ENCODE results near the gene BEAN1.

DNA sequence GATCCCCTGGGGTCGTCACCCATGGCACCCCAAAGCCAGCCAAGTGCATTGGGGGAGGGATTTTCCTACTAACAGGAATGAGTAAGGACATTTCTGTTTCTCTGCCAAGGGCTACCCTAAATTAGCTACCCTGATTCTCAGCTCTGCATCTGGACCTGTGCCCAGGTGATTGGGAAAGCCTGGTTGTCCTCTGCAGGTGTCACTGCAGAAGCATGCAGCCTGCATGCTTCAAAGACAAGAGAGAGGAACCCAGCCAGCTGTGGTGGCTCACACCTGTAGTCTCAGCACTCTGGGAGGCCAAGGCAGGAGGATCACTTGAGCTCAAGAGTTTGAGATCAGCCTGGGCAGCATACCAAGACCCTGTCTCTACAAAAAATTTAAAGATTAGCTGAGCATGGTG, 19.6 kb downstream of the BEAN1 start:
- TF ChIP-seq, protein P1, sequence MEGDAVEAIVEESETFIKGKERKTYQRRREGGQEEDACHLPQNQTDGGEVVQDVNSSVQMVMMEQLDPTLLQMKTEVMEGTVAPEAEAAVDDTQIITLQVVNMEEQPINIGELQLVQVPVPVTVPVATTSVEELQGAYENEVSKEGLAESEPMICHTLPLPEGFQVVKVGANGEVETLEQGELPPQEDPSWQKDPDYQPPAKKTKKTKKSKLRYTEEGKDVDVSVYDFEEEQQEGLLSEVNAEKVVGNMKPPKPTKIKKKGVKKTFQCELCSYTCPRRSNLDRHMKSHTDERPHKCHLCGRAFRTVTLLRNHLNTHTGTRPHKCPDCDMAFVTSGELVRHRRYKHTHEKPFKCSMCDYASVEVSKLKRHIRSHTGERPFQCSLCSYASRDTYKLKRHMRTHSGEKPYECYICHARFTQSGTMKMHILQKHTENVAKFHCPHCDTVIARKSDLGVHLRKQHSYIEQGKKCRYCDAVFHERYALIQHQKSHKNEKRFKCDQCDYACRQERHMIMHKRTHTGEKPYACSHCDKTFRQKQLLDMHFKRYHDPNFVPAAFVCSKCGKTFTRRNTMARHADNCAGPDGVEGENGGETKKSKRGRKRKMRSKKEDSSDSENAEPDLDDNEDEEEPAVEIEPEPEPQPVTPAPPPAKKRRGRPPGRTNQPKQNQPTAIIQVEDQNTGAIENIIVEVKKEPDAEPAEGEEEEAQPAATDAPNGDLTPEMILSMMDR (IDR thresholded peaks at IDR 0.05; ENCODE audit: insufficient read depth, low read length) = no peak
- no peak for TF ChIP-seq POLR2AphosphoS5 (IDR thresholded peaks at IDR 0.05; ENCODE audit: low read depth)
- TF ChIP-seq SPI1 (IDR thresholded peaks at IDR 0.05; ENCODE audit: borderline replicate concordance, low read depth) = no peak
- TF ChIP-seq, protein P2, sequence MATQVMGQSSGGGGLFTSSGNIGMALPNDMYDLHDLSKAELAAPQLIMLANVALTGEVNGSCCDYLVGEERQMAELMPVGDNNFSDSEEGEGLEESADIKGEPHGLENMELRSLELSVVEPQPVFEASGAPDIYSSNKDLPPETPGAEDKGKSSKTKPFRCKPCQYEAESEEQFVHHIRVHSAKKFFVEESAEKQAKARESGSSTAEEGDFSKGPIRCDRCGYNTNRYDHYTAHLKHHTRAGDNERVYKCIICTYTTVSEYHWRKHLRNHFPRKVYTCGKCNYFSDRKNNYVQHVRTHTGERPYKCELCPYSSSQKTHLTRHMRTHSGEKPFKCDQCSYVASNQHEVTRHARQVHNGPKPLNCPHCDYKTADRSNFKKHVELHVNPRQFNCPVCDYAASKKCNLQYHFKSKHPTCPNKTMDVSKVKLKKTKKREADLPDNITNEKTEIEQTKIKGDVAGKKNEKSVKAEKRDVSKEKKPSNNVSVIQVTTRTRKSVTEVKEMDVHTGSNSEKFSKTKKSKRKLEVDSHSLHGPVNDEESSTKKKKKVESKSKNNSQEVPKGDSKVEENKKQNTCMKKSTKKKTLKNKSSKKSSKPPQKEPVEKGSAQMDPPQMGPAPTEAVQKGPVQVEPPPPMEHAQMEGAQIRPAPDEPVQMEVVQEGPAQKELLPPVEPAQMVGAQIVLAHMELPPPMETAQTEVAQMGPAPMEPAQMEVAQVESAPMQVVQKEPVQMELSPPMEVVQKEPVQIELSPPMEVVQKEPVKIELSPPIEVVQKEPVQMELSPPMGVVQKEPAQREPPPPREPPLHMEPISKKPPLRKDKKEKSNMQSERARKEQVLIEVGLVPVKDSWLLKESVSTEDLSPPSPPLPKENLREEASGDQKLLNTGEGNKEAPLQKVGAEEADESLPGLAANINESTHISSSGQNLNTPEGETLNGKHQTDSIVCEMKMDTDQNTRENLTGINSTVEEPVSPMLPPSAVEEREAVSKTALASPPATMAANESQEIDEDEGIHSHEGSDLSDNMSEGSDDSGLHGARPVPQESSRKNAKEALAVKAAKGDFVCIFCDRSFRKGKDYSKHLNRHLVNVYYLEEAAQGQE (IDR thresholded peaks at IDR 0.05; ENCODE audit: insufficient replicate concordance, low read depth) = no peak
- TF ChIP-seq GABPA (IDR thresholded peaks at IDR 0.05; ENCODE audit: low read depth) = no peak

Measured in HL-60 (cell line).